ENCODE measurements around the gene PARP1.

PARP1 gene

GRCh38 chr1:226407497-226408284, at the start of gene PARP1:
Gene PARP1, minus strand, starts transcription at chr1:226408093. Its CDS starts 164 bp downstream, at chr1:226407929.
- TF ChIP-seq, protein P1, sequence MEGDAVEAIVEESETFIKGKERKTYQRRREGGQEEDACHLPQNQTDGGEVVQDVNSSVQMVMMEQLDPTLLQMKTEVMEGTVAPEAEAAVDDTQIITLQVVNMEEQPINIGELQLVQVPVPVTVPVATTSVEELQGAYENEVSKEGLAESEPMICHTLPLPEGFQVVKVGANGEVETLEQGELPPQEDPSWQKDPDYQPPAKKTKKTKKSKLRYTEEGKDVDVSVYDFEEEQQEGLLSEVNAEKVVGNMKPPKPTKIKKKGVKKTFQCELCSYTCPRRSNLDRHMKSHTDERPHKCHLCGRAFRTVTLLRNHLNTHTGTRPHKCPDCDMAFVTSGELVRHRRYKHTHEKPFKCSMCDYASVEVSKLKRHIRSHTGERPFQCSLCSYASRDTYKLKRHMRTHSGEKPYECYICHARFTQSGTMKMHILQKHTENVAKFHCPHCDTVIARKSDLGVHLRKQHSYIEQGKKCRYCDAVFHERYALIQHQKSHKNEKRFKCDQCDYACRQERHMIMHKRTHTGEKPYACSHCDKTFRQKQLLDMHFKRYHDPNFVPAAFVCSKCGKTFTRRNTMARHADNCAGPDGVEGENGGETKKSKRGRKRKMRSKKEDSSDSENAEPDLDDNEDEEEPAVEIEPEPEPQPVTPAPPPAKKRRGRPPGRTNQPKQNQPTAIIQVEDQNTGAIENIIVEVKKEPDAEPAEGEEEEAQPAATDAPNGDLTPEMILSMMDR (IDR thresholded peaks at IDR 0.05; ENCODE audit: unreplicated experiment in 3 of 3): peak; percentile 87 to 94 (median 93)
- Mint-ChIP-seq H3K9me3 (no peaks in the 10 kb centered on the region), H3K4me1 (peaks cover 44% of the 10 kb centered on the region), H3K4me3 (peak within 1 kb of the TSS; percentile 92 to 97 (median 95)), H3K27me3 (ENCODE audit: low read depth) (no peaks in the 10 kb centered on the region), H3K27ac (peak within 1 kb of the TSS; percentile 83 to 96 (median 95)), H3K36me3 (ENCODE audit: low read depth) (no peaks in the 10 kb centered on the region)

GRCh38 chr1:226457307-226457712, 49.4 kb upstream of the PARP1 start:
- H3K4me1 Mint-ChIP-seq: peaks cover 28% of the 10 kb centered on the region
- H3K27ac Mint-ChIP-seq: no peak overlapping the region
- no peak overlapping the region for H3K4me3 Mint-ChIP-seq
- peaks cover 8% of the 10 kb centered on the region for H3K27me3 Mint-ChIP-seq (ENCODE audit: low read depth)
- peaks cover 4% of the 10 kb centered on the region for H3K36me3 Mint-ChIP-seq (ENCODE audit: low read depth)
- peaks cover 14% of the 10 kb centered on the region for H3K9me3 Mint-ChIP-seq
- TF ChIP-seq, protein P1 (IDR thresholded peaks at IDR 0.05; ENCODE audit: unreplicated experiment in 3 of 3): peak in 1 of 3 experiments; percentile 10

DNA sequence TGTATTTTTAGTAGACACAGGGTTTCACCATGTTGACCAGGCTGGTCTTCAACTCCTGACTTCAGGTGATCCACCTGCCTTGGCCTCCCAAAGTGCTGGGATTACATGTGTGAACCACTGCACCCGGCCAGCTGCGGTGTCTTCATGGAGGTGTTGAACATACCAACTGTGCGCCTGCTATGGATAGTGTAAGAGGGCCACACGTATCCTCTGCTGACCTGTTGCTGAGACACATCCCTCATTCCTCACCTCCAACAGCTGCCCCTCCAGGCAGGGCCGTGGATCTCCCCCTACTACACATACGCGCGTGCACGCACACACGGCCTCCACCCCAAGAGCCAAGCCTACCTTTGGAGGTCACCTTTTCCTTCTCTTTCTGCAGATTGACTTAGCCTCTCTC, 48.0 kb upstream of the PARP1 start:
- Mint-ChIP-seq H3K27me3 (ENCODE audit: low read depth) (peaks cover 8% of the 10 kb centered on the region), H3K27ac (no peak overlapping the region), H3K36me3 (ENCODE audit: low read depth) (no peaks in the 10 kb centered on the region), H3K4me3 (no peak overlapping the region), H3K9me3 (peaks cover 9% of the 10 kb centered on the region), H3K4me1 (peaks cover 30% of the 10 kb centered on the region)
- TF ChIP-seq, protein P1 (IDR thresholded peaks at IDR 0.05; ENCODE audit: unreplicated experiment in 3 of 3): no peak

GRCh38 chr1:226454349-226454748, 46.5 kb upstream of the PARP1 start:
- Mint-ChIP-seq H3K27ac (peak overlapping the region in 2 of 3 experiments; percentile 49 to 96), H3K4me3 (no peak overlapping the region), H3K9me3 (peaks cover 7% of the 10 kb centered on the region), H3K27me3 (ENCODE audit: low read depth) (peaks cover 8% of the 10 kb centered on the region), H3K36me3 (ENCODE audit: low read depth) (no peaks in the 10 kb centered on the region), H3K4me1 (peaks cover 30% of the 10 kb centered on the region)
- TF ChIP-seq, protein P1 (IDR thresholded peaks at IDR 0.05; ENCODE audit: unreplicated experiment in 3 of 3): no peak

DNA sequence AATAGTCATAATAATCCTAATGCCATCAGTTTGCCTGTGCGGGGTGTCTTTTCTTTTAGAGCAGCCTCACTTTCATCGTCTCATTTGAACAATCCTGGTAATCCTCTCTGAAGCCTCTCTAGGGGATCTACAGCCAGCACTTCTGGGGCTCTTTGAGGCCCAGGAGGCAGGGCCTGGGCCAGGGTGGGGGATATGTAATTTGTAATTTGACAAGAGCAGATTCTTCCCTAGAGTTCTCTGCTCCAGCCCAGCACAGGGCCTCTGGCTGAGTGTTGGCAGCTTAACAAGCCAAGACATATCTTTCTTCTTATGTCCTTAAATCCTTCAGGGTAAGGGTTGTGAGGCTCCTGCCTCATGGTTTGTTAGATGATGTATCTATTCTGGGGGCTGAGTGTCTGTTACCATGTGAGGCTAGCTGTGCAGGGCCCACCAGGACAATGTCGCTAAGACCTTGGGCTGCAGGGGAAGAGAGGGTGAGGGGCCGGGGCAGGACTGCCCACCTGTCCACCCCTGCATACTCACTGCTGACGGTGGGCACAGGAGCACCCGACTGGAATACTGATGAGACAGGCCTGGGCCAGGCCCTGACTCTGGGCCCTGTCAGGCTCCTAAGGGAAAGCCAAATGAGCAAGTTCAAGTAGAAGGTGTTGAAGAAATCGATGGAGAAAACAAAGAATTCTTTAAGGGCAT, 45.3 kb upstream of the PARP1 start:
- Mint-ChIP-seq H3K36me3 (ENCODE audit: low read depth) (no peaks in the 10 kb centered on the region), H3K9me3 (peaks cover 3% of the 10 kb centered on the region), H3K4me1 (peaks cover 30% of the 10 kb centered on the region), H3K4me3 (peak overlapping the region in 2 of 3 experiments; percentile 8 to 10), H3K27ac (peak overlapping the region; percentile 82 to 96 (median 84)), H3K27me3 (ENCODE audit: low read depth) (peaks cover 11% of the 10 kb centered on the region)
- TF ChIP-seq, protein P1 (IDR thresholded peaks at IDR 0.05; ENCODE audit: unreplicated experiment in 3 of 3): no peak
